HG02610 (cell line): Measurements from ENCODE around the gene NOS1AP.
"Not testable (repeated sequence)": the region's sequence is repeated elsewhere in the genome, so short reads cannot be mapped to it uniquely, and the experiment has no call there.

Source experiments
- ATAC-seq: cut with Tn5 transposase; IDR thresholded peaks from one replicate; pipeline ENCODE4 v1.9.1; 2021; ENCODE audit warnings: mild to moderate bottlenecking, moderate library complexity; ENCODE audit not compliant: unreplicated experiment

The NOS1AP gene

DNA sequence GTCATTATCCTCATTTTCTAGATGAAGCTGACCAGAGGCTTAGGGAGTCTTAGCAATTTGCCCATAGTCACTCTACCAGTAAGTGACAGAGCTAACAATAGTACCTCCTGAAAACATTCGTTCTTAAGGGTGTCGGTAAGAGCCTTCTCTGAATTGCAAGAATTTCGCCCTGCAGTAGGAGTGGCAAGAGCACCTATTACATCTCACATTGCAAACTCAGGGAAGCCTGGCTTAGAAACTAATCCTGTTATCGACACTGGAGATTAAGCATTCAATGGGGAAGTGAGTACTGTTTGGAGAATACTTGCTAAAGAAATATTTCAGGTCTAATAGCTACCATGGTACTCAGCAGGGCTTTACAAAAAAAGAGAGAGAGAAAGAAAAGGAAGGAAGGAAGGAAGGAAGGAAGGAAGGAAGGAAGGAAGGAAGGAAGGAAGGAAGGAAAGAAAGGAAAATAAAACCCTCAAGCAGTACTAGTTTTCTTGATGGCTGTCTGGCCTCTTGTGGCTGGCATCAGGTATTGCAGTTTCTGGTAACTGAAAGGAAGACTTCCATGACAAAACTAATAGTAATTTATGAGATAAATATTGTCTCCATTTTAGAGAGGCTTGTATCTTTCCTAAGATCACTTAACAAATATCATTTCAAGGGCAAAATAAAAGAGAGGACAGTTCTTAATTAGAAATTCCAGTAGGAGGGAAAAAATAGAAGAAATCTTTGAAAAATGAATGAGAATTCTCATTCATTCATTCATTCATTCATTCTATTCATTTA lies 322.5 kb downstream of the NOS1AP start:
- ATAC-seq = no peak

DNA sequence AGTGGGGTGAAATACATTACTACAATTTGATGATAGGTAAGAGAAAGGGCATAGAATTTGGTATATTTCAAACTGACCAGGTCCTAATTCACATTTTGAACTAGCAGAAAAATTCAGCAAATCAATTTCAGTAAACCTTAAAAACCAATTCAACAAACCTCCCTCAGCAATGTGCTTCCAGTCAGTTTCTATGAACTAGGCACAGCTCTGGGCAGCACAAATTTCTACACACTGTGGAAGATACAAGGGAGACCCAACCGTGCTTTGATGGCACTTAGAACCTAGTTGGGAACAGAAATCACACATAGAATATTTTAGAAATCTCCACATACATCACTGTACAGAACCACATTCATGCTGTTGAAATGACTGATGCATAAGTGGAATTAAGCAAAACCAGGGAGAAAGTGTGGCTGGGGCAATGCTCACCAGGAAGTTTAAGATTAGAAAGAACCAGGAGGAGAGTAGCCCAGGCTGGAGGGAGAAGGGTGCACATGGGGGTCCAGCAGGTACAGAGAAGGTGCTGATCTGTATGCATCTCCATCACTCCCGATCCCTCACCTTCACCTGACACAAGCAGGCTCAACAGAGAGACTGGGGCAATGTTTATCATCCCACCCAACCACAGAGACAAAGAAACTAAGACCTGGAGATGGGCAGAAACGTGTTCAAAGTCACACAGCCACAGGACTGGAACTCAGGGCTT lies 326.9 kb downstream of the NOS1AP start:
- no peak for ATAC-seq

DNA sequence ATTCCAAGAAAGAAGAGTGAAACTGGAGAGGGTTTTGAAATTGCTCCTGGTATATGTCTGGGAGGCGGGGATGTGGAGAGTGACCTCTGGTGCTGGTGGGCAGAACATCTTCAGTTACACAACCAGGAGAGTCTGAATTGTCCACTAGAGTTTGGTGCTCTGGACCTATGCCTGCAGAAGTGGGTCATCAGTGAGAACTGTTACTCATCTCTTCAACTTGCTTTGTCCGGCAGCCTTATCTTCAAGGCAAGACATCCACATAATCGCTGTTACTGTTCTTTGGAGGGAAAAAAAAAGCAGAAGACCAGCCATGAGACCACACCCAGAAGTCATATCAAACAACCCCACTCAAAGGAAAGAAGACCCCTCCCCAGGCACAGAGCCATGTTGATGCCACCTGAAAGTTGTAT lies 327.6 kb downstream of the NOS1AP start:
- no peak for ATAC-seq

DNA sequence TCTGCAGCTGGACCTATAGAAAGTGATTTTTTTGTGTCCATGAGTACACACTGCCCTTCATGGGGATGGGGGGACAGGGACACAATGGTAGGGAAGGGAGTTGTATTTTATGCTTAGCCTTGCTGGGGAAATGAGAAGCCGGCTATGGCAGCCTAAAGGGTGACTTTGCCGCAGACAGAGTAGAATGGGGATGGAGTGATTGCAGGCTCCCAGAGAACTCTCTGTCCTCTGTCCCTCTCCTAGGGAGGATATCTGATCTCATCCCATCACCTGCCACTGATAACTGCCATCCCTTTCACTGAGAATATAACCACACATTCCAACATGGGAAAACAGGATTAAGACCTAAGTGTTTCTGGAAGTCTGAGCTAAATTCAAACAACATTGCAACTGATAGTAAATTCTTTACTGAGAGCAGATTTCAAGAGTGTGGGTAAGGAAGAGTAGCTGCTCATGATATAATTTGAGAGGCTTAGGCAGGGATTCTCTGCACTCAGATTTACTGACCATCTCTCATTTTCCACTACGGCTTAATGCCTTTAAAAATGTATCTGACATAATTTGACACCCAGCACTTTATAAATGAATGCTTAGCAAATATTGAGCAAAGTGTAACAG lies 328.6 kb downstream of the NOS1AP start:
- no peak for ATAC-seq

DNA sequence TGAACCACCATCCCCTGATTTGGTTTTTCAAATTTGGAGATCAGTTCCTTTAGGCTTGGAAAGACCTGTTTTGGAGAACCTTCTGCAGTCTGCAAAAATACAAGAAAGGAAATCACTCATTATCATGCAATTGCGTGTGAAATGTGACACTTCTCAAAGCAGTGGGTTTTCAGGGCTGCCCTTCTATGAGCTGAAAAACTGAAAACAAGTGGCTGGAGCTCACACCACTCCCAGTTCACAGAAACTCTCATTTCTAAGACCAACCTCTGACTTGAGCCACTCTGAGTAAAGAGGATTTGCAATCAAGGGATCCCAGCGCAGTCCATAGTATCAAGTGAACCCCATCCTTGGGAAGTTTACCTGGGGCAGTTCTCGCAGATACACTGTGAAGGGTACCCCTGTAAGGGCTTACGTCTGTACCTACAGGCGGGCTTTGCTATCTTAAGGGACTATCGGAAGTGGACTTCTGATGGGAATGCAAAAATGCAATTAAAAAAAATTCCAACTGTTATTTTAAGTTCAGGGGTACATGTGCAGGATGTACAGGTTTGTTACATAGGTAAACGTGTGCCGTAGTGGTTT lies 329.6 kb downstream of the NOS1AP start:
- no peak for ATAC-seq

DNA sequence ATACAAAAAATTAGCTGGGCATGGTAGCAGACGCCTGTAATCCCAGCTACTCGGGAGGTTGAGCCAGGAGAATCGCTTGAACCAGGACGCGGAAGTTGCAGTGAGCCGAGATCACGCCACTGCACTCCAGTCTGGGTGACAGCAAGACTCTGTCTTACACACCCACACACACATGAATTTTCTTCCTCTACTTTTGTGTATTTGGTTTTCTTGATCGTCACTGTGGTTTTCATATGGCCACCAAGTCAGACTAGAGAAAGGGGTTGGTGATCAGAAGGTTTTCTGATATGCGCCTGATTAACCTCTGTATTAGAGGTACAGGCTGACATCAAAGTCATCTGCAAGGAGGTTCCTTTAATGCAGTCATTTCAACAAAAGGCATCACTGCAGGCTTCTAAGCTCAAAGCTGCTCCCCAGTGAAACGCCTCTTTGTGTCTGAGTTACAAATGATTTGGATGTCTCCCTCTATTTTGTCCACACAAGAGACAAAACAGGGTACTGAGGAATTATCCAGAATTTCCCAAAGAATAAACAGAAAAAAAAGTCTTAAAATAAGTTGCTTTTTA lies 331.4 kb downstream of the NOS1AP start:
- ATAC-seq = no peak

DNA sequence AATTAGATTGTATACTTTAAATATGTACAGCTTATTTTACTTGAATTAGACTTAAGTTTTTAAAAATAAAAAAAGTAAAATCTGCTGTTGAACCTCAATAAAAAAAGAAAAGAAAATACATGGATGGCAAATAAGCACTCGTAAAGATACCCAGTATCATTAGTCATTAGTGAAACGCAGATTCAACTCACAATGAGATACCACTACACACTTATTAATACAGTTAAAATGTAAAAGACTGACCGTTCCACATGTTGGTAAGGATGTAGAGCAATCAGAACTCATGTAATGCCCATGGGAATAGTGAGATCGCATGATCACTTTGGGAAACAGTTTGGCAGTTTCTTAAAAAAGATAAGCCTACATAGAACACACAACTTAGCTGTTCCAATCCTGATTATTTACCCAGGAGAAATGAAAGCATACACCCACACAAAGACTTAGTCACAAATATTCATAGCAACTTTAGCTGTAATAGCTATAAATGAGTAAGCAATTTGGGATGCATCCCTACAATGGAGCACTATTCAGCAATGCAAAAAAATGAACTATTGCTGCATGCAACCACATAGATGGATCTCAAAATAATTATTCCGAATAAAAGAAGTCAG lies 335.2 kb downstream of the NOS1AP start:
- no peak for ATAC-seq

DNA sequence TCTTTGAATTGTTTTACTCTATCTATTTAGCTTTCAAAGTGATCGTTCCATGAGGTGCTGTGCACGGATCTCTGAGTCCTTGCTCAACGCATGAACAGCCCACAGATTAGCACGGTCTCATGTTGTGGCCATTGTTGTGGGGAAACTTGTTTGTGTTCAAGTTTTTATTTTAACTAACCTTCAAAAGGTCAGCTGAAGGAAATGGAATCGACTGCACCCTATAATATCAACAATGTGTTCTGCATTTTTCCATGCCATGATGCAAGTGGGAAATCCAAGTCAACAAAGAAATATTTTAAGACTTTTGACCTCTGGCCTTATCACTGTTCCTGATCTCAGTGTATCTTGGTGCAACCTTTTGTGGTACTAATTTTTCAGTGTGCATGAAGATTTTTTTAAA lies 336.3 kb downstream of the NOS1AP start:
- no peak for ATAC-seq

DNA sequence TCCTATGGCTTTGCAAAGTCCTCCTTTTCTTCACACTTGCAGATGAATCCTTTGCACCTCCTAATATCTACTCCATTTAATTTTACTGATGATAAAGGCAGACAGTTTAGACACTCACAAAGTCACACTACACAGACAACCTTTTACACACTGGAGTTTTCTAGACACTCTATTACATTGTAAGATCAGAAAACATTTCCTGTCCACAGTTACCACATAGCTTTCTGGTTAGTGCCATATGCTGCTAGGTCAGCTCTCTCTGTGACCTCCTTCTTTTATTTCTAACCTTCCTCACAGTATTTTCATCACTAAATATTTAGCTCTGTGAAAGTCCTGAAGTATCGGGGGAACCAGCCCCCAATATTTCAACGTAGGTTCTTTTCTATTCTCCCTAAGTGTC lies 337.3 kb downstream of the NOS1AP start:
- no peak for ATAC-seq

DNA sequence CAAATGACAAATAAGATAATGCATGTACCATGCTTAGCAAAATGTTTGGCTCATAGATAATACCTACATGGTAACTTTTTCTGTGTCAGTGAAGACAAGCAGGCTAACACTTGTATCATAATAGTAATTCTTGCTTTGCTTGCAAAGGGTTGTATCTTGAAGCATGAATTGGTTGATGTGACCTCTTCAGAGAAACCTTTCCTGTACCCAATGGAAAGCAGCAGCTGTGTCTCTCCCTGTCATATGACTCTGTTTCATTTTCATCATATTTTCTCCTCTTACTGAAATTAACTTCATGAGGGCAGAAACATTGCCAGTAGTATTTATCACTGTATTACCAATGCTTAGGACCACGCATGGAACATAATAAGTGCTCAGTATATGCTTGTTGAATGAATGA lies 338.0 kb downstream of the NOS1AP start:
- no peak for ATAC-seq

DNA sequence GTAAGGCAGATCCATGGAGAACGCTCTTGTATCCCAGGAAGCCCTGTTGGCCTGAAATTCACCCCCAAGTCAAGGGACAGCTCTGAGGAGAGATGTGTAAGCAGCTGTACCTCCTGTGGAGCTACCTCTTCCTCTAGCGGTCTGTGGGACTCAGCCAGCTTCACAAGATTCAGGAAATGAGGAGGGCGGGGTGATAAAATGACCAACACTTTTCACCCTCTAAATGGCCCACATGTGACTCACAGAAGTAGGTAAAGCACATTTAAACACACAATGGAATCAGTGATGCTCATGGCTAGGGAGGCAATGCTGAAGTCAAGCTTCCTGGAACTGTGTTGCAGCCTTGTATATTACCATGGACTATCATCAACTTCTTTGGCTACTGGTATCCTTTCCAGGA lies 342.5 kb downstream of the NOS1AP start, which contains the start of gene SH2D1B:
SH2D1B (minus strand) TSS at position 135 of the 400 bp plus-strand sequence; CDS start at position 15, 120 bp downstream.
- no peak for ATAC-seq

DNA sequence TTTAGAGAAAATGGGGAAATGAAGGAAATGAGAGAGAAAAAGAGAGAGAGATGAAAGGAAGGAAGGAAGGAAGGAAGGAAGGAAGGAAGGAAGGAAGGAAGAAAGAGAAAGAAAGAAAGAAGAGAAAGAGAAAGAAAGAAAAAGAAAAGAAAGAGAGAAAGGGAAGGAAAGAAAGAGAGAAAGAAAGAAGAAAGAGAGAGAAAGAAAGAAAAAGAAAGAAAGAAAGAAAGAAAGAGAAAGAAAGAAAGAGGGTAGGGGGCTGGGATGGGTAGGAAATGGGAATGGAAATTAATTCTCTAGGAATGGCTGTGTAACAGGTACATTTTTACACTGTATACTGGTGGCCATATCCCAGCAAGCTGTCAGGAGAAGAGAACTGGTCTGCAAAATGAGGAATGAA lies 346.7 kb downstream of the NOS1AP start:
- no peak for ATAC-seq

DNA sequence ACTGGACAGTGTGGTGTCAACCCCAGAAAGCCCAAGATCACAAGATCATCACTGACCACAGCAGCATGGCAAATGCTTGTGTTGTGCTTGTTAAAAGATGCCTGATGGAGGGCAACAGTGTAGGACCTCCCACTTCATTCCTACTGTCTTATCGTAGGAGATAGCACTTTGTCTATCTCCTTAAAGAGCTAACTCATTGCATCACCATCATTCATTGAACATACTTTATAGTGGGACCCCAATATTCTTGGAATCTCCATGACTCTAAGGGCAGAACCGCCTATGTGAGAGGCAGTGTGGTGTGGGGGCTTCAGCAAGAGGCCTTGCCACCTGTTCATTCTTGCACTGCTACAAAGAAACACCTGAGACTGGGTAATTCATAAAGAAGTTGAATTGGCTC lies 347.4 kb downstream of the NOS1AP start:
- ATAC-seq = no peak

DNA sequence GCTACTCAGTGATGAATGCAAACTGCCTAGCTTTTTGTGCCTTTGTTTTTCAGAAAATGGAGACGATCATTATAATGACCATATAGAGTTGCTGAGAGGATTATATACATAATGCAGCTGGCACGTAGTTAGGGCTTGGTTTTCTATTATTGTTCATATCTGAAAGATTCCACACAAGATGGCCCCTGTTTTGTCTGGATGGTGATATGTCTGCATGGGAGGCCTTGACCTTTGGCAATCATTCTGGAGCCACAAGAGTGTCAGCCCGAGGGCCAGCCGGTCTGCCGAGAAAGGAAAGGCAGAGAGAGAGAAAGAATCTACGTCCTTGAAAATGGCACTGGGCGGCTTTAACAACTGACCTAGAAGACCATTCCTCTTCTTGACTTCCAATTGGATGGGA lies 348.2 kb downstream of the NOS1AP start:
- no peak for ATAC-seq

DNA sequence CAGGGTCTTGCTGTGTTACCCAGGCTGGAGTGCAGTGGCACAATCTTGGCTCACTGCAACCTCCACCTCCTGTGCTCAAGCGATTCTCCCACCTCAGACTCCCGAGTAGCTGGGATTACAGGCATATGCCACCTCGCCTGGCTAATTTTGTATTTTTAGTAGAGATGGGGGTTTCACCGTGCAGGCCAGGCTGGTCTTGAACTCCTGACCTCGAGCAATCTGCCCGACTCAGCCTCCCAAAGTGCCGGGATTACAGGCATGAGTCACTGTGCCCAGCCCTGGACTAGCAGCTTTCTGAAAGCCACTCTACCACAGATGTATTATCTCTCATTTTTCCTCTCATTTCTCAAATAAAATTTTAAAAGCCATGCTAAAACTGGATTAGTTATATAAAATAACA lies 349.1 kb downstream of the NOS1AP start:
- not testable (repeated sequence) for ATAC-seq

DNA sequence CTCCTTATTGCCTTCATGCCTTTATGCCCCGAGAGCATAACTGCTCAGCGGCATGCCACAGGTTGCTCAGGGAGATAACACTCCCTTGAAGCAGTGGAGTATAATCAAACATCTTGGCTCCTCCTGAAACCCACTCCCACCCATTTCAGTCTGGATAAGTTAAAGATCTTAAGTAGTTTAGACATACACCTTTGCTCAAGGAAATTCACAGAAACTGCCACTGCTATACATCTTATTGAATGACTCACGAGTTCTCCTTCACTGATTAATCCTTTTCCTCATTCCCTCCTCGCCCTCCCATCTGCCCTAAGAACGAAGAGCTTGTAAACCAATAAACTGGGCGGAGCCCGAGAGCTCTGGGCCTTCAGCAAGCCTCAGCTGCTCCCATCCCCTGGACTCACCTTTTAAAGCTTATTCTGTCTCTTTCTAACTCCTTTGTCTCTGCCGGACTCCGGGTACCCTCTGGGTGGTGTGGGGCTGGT lies 350.0 kb downstream of the NOS1AP start:
- not testable (repeated sequence) for ATAC-seq
